NCI-H460 (cell line): ENCODE data around the gene SIK3. TPM values are rescaled to one million over a fixed set of nuclear protein-coding genes. Genes with fewer than 3 reads are reported as not detected.
"Not testable (repeated sequence)": the region's sequence is repeated elsewhere in the genome, so short reads cannot be mapped to it uniquely, and the experiment has no call there.

Experiments
- DNase-seq: peaks from one replicate; pipeline ENCODE4 v3.0.0-alpha.2; 2016; ENCODE audit warnings: low read depth; ENCODE audit errors: extremely low read depth
- small RNA-seq, 2 experiments: library from RNA; depleted of rRNA; stranded (forward); fragments of <200 nt; gene quantifications; one replicate each; pipeline ENCODE3, GENCODE V24; 2014
- total RNA-seq: library from RNA; depleted of rRNA; stranded (reverse); fragments of >200 nt; shearing (Covaris generic); gene quantifications from 2 replicates; pipeline ENCODE4 v1.2.3, GENCODE V29; 2014; rRNA removed

The SIK3 gene
- total RNA-seq, 1 experiment from 2014 or later = 7.0 TPM

DNA sequence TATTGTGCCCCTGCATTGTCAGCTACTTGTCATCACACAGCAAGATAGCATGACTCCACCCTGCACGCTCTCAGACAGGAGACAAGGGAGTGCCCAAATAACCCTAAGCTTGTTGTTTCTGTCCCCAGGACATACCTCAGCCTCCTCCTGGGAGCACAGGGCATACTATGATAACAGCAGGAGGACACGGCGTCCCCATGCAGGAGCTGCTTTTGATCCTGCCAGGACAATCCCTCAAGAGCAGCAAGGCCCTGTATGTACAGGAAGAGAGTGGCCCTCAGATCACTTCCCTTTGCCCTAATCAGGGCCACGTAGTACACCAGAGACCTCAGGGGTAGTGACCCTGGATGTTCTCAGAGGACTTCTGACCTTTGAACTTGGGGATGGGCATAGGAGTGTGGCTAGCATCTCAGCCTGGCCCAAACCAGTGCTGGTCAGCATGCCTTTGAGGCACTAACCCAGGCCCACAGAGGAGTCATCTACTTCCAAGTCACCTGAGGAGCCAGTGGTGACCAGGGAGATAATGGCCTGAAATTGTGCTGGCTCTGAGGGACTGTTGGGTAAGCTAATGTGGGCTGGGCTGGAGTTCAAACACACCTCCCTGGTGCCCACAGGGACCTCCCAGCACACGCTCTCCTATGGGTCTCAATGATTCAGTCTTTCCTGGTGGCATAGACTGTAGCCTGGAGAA lies 284.3 kb downstream of the SIK3 start:
- DNase-seq = no peak

GRCh38 chr11:116813170-116813569 lies 285.1 kb downstream of the SIK3 start:
- DNase-seq = no peak

- no peak for DNase-seq
These were observed 286.1 kb downstream of the SIK3 start for GRCh38 chr11:116812109-116812508.

DNA sequence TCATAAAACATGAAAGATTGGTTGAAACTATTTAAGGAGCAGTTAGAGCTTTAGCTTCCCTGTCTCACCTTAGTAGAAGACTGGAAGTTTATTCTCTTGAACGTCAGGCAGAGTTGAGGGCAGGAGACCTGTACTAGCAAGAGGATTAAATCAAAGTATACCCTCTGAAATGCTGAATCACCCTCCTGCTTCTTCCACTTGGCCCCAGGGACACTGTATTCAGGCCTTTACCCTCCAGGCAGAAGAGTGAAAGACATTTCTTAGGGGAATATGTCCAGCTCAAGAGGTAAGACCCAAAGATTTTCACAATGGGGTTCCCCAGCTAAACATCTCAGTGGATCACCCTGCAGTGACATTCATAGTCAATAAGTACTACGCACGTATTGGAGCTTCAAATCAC lies 287.0 kb downstream of the SIK3 start:
- DNase-seq = no peak

DNA sequence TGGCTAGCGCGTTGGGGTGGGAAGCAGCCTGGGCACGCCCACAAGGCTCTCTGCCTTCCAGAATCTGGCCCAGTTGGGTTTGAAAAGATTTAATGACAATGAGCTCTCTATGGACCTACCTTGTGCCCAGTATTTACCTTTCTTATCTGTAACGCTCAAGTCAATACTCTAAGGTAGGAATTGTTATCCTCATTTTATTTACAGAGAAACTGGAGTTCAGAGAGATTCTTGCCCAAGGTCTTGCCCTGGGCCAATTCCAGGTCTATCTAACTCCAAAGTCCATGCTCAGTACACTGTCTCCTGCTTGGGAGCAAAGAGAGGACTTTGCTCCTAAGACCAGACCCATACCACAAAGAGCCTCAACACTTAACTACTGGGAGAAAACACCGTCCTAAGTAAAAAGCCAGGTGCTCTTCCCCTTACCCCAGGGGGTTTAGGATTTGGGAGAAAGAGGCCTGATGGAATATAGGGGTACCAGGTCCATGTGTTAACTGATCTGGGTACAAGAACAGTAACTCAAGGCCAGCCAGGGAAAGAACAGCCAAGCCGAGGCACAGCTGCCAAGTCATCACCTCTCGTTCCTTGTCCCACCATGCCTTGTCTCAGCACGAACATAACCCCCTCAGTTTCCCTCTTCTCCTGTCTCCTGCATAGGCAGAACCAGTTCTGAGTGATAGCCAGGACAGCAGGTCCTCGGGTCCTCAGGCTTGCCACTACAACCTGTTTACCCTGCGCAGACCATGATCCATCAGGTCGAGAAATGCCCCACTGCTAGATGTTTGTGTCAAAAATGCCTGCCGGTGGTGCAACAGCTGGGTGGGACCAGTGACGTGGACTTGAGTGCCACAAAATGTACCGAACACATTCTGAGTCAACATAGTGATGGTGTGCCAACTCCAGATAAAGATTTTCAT lies 289.7 kb downstream of the SIK3 start:
- DNase-seq = no peak

- no peak for DNase-seq
These were observed 290.5 kb downstream of the SIK3 start for GRCh38 chr11:116807601-116808261.

DNA sequence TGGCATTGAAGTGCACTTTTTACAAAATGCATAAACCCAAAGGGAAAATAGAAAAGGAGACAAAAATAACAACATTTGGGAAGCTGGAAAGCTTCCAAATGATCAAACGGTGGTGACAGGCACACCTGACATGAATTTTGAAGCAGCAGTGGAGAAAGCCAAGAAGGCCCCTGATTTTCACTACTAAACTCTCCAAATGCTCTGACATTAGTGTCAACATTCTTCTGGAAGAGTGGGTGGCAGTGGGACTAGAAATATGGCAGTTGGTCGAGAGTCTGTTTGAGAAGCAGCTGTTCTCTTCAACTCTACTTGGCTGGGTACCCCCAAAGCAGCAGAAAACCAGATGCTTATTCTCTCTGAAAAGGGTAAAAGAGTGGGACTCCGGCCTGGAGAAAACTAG lies 294.2 kb downstream of the SIK3 start:
- no peak for DNase-seq

DNA sequence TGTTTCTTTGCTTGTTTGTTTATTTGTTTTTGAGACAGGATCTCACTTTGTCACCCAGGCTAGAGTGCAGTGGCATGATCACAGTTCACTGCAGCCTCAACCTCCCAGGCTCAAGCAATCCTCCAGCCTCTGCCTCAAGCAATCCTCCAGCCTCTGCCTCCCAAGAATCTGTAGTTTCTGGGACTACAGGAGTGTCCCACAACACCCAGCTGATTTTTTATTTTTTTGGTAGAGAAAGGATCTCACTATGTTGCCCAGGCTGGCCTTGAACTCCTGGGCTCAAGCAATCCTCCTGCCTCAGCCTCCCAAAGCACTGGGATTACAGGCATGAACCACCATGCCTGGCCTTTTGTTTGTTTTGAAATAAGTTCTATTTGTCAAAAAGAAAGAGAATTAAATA lies 296.6 kb downstream of the SIK3 start:
- DNase-seq = not testable (repeated sequence)

DNA sequence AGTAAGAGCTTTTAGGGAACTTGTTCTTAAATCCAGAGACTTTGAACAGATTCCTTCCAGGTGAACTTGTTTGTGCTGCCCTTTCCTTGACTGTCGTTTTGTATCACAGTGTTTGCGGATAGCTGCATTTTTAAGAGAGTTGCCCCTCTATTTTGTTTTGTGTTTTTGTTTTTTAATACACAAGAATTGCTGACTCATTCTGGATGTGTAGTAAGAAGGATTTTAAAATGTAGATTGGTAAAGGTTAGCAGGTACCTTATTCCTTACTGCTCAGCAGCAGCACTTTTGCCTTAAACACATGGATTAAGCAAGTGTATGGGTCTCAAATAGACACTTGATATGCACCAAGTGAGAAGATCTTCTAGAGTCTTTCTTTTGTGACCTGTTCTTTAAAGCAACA lies 297.6 kb downstream of the SIK3 start:
- DNase-seq = no peak

- DNase-seq = no peak
These were observed 299.9 kb downstream of the SIK3 start for GRCh38 chr11:116798368-116798767.

- DNase-seq = no peak
These were observed 300.4 kb downstream of the SIK3 start for GRCh38 chr11:116797816-116798215.

DNA sequence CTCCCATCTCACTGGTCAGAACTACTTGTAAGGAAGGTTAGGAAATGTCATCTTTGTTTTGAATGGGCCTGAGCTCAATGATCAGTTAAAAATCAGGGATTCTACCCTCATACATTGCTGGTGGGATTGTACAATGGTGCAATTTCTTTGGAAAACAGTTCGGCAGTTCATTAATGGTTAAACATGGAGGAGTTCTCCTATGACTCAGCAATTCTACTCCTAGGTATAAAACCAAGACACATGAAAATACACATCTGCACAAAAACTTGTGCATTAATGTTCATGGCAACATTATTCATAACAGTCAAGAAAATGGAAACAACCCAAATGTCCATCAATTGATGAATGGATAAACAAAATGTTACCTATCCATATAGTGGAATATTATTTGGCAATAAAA lies 301.7 kb downstream of the SIK3 start:
- DNase-seq = no peak

DNA sequence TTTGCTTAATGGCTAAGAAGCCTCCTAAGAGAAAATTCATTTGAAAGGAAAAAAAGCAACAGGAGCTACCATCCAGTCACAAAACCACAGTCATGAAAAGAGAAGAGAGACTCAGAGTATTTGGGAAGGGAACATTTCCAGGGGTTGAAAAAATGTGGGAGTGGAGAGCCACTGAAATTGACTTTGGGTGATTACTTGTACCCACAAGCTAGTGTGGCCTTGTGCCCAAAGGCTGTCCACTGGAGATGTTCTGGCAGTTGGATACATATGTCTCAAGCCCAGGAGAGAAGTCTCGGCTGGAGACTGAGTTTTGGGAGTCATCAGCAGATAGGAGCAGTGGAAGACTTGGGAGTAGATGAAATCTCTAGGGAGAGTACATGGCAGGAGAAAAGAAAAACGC lies 303.4 kb downstream of the SIK3 start:
- no peak for DNase-seq

DNA sequence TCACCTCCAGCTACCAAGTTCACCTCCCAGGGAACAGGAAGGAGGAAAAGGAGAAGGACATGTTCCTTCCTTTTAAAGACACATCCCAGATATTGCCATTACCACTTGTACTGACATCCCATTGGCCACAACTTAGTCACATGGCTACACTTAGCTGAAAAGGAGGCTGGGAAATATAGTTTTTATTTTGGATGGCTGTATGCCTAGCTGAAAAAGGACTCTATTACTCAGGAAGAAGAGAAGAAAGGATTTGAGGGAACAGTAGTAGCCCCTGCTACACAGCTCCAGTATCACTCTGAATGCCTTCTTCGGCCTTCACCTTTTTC lies 304.5 kb downstream of the SIK3 start:
- no peak for DNase-seq

Small RNA genes lying within 50 kb of the gene (small RNA-seq; reads per million reads assigned to genes)
- 0 to 0.06 reads per million in 2 experiments for gene AP000936.3
- 0.12 to 2.5 reads per million in 2 experiments for gene RNY4P6

Other genes with a start within 250 kb of the SIK3 start
- 87.8 and 97.4 TPM in 2 replicates for gene PAFAH1B2, start 45.9 kb upstream of the SIK3 start, total RNA-seq
- gene SIDT2, start 80.3 kb upstream of the SIK3 start, total RNA-seq = 10.2 and 10.7 TPM in 2 replicates
- gene TAGLN, start 100.9 kb upstream of the SIK3 start, total RNA-seq = 1.8 and 2.3 TPM in 2 replicates
- gene PCSK7, start 133.6 kb upstream of the SIK3 start, total RNA-seq = 8.4 and 9.6 TPM in 2 replicates
- gene RNF214, start 134.2 kb upstream of the SIK3 start, total RNA-seq = 10.9 and 12.3 TPM in 2 replicates
- 4.8 and 5.3 TPM in 2 replicates for gene BACE1-AS, start 192.9 kb upstream of the SIK3 start, total RNA-seq
- gene BACE1, start 217.8 kb upstream of the SIK3 start, total RNA-seq = 6.0 and 6.6 TPM in 2 replicates
- gene CEP164, start 229.4 kb upstream of the SIK3 start, total RNA-seq = 22.4 and 30.3 TPM in 2 replicates